ENCODE data around the gene GAK.

GAK gene

GRCh38 chr4:907103-907400, 25.1 kb downstream of the GAK start:
- DNase-seq (ENCODE audit: low spot score) = no peak

DNA sequence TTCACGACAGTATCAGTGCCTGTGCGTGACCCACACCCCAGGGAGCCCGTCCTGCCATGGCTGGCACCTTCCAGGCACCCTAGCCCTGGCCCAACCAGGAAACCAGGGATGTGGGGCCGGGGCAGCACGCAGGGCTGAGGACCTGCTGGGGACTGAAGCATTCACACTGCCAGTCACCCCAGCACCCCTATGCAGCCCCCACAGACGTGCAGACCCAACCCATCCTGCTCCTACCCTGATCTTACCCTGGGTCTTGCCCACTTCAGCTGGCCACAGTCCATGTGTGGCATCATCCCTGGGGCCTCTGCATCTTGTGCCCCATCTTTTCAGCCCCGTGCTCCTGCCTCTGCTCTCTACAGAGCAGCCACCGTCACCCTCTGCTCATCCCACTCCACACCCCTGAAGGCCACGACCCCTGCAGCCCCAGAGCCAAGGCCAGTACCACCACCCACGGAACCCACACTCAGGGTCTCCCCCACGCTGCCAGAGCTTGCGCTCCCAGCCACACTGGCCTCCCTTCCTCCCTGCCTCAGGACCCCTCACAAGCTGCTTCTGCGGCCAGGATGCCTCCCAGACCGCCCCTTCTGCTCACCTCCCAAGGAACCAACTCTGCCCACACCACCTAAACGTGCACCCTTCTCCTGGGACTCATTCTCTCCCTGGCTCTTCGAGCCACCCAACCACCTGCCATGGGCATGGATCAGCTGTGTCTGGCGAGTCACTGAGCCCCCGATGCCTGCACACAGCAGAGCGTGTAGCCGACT, 25.6 kb downstream of the GAK start:
- DNase-seq (ENCODE audit: low spot score) = no peak

DNA sequence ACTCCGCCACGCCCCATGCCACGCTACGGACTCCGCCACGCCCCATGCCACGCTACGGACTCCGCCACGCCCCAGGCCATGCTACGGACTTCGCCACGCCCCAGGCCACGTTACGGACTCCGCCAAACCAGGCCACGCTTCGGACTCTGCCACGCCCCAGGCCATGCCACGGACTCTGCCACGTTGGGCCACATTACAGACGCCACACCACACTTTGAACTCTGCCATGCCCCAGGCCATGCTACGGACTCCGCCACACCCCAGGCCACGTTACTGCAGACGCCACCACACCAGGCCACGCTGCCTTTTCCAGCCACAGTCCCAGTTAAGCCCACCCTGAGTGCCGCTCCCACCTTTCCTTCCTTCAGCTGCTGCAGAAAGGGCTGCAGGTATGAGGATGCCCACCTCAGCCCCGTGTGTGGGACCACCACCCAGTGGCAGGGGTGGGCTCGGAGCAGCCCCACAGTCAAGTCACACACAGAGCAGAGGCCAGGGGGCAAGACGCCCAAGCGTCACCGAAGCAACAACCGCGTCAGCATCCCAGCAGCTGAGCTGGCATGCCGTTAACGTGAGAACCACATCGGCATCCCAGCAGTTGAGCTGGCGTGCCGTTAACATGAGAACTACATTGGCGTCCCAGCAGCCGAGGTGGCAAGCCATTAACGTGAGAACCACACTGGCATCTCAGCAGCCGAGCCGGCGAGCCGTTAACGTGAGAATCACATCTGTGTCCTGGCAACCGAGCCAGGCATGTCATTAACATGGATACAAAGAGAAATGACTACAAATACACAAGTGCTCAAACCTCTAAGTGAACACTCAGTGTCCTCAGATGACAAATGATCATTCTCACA, 26.4 kb downstream of the GAK start:
- no peak for DNase-seq (ENCODE audit: low spot score)

DNA sequence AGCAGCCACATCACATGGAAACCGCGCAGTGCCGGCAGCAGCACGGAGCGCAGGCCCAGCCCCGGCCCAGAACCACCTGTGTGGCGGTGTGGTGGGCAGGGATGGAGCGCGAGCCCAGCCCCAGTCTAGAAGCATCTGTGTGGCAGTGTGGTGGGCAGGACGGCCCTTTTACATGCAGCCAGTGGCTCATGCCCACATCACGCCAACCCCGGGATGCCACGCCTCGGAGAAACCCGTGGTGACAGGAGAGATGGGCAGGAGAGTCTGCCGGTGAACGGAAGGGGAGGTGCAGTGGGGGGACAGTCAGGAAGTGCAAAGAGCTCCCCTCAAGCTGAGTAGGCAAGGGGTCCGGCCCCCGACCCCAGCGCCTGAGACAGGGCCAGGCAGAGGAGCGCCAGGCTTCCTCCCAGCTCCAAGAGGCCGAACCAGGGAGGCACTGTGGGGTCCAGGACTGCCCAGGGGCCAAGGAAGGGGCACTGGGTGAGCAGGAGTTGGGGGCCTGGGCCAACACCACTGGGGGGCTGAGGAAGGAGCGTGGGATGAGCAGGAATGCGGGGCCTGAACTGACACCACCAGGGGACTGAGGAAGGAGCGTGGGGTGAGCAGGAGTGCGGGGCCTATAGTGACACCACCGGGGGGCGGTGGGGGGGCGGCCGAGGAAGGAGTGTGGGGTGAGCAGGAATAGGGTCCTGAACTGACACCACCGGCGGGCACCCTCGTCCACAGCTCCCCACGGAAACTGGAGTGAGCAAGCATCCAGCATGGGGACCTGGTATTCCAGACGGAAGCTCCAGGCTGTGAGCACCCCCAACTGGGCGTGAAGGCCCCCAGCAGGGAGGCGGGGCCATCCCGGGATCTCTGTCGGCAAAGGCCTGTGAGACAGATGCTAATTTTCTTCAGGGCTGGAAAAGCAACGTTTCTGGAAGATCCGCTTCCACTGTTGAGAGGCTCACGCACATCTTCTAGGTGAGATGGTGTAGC, 28.8 kb downstream of the GAK start:
- DNase-seq (ENCODE audit: low spot score) = no peak

DNA sequence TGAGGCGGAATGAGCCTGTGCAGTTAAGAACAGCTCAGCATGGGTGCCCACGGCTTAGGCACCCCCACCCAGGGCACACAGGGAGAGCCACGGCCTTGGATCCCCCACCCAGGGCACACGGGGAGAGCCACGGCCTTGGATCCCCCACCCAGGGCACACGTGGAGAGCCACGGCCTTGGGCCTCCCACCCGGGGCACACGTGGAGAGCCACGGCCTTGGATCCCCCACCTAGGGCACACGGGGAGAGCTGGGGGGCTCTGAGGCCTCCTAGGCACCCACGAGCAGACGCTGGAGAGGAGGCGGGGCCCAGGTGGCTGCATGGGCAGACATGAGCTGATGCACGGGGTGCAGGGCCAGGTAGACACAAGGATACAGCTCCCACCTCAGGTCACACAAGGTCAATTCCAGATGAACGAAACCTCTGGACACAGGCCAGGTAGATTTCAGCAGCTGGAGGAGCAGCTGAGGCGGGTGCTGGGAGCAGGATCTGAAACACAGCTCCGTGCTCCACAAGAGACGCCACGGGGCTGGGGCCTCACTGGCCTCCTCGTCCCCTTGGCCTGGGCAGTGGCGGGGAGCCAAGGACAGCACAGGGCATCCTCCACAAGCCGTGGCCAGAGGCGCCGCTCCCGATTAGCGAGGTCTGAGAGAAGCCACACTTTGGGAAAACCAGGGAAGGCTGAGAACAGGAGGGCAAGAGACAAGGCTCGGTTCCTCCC, 30.8 kb downstream of the GAK start:
- DNase-seq (ENCODE audit: low spot score) = no peak

- no peak for DNase-seq (ENCODE audit: low spot score)
Observed at GRCh38 chr4:900721-901120, 31.4 kb downstream of the GAK start.

GRCh38 chr4:900073-900472, 32.0 kb downstream of the GAK start:
- no peak for DNase-seq (ENCODE audit: low spot score)

GRCh38 chr4:899556-899906, 32.6 kb downstream of the GAK start:
- no peak for DNase-seq (ENCODE audit: low spot score)

DNA sequence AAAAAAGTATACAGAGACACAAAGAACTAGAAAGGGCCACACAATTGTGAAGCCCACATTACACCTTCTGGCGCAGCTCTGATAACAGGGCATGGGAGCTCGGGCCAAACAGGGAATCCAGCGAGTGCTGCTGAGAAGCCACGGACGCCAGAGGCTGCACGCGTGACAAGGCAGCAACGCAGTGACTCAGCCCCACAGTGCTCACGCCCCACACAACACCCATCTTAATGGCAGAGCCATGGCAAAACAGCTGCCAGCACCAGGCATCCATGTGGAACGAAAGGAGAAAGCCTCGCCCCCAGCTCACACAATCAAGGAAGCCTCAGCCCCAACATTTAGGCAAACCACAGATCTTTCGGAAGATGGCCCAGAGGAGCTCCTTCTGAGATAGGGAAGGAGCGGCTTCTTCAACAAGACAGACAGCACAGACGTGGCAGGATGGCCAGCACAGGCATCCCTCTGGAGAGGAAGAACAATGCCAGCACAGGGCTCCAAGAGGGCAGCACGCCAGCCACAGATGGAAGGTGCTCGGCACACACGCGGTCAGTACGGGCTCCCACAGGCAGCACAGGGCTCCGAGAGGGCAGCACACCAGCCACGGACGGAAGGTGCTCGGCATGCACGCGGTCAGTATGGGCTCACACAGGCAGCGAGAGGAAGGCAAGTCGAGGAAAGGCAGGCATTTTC, 33.1 kb downstream of the GAK start:
- DNase-seq (ENCODE audit: low spot score) = no peak

DNA sequence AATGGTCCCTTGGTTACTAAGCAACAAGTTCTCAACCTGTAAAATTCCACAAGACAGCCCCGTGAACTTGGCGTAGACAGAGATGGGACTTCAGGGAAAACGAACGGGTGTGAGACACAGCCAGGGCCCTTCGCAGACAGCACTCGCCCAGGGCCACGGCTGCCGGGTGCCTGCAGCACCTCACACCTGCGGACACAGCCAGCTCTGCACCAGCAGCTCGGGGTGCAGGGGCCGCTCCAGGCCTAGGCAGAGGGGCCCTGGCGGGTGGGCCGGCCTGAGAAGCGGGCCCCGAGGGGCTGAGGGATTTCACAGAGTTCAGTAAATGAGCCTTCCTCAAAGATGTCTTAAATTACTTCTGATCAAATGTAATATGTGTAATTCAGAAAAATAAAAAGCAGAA, 34.0 kb downstream of the GAK start:
- no peak for DNase-seq (ENCODE audit: low spot score)

- DNase-seq (ENCODE audit: low spot score) = no peak
Observed at GRCh38 chr4:896630-897029, 35.5 kb downstream of the GAK start.

GRCh38 chr4:896216-896615, 35.9 kb downstream of the GAK start:
- DNase-seq (ENCODE audit: low spot score) = no peak

DNA sequence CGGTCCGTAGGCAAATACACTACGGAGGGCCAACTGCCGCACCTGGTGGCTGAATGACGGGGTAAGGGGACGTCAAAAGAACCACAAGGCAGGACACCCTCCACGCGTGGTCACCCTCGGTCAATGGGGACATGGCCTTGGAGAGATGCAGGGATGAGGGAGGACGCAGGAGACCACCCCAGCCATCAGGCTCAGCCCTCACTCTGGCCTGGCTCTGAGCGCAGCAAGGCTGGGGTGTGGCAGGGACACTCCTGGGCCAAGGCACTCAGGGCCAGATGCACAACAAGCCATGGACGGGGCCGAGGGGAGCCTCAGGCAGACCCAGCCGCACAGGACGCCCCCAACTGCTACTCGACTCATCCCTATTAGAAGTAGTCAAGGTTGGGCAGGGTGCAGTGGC, 36.5 kb downstream of the GAK start:
- no peak for DNase-seq (ENCODE audit: low spot score)

DNA sequence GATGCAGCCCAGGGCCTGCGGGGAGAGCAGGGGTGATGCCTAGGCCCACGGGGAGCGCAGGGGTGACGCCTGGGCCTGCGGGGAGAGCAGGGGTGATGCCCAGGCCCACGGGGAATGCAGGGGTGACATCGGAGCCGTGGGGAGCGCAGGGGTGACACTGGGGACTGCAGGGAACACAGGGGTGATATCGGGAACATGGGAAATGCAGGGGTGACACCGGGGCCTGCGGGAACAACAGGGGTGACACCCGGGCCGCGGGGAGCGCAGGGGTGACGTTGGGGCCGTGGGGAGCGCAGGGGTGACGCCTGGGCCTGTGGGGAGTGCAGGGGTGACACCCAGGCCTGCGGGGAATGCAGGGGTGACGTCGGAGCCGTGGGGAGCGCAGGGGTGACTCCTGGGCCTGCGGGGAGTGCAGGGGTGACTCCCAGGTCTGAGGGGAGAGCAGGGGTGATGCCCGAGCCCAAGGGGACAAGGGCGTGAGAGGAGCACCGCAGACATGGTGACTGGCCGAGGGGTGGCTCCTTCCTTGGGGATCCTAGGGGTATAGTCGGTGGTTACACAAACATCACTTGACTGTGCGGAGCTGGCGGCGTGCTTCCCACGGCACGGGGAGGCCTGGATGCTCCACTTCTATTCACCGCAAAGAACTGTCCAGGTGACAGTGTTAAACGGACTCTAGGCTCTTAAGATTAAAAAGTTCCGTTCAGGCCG, 38.0 kb downstream of the GAK start:
- DNase-seq (ENCODE audit: low spot score) = no peak

- no peak for DNase-seq (ENCODE audit: low spot score)
Observed at GRCh38 chr4:893276-893994, 38.7 kb downstream of the GAK start.

GRCh38 chr4:892780-893179, 39.3 kb downstream of the GAK start:
- DNase-seq (ENCODE audit: low spot score) = no peak

- no peak for DNase-seq (ENCODE audit: low spot score)
Observed at GRCh38 chr4:891747-892146, 40.4 kb downstream of the GAK start.

- no peak for DNase-seq (ENCODE audit: low spot score)
Observed at GRCh38 chr4:890036-890695, 42.0 kb downstream of the GAK start.

DNA sequence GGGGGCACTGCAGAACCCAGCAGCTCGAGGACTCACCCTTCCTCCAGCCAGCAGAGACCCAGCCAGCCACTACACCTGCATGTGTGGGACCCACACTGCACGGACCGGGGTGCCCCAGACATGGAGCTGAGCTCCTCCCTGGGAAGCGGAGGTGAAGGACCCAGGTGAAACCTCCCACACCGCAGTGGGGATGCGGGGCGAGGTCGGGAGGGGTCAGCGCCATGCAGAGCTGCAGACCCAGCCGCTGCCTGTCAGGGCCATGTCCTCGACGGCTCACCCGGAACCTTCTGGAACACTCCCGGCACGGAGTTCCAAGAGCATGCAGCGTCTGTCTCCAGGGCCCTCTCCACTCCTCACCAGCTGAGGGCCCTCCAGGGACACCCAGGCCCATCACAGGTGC, 42.6 kb downstream of the GAK start:
- DNase-seq (ENCODE audit: low spot score) = no peak

DNA sequence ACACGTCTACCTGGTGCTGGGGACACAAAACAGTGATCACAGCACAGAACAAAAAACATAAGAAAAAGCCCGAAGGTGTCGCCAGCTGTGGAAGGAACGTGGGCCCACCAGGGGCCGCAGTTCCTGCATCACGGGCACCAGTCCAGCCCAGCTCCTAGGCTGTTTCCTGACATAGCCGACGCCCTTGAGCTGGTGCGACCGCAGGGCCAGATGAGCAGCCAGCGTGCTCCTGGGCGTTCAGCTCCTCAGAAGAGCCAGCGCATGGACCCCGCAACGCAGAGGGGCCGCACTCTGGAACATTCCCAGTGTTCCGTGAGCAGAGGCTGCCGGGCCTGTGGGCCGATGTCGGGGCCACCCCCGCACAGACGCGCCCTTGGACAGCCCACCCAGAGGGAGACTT, 44.1 kb downstream of the GAK start:
- DNase-seq (ENCODE audit: low spot score) = no peak
